ENCODE results near the gene KRT4. TPM values are rescaled to one million over a fixed set of nuclear protein-coding genes. Genes with fewer than 3 reads are reported as not detected.

The KRT4 gene
- total RNA-seq, 3 donors from 2014 or later (not counting 1 experiment from before 2014, with no cell fraction given): not detected

DNA sequence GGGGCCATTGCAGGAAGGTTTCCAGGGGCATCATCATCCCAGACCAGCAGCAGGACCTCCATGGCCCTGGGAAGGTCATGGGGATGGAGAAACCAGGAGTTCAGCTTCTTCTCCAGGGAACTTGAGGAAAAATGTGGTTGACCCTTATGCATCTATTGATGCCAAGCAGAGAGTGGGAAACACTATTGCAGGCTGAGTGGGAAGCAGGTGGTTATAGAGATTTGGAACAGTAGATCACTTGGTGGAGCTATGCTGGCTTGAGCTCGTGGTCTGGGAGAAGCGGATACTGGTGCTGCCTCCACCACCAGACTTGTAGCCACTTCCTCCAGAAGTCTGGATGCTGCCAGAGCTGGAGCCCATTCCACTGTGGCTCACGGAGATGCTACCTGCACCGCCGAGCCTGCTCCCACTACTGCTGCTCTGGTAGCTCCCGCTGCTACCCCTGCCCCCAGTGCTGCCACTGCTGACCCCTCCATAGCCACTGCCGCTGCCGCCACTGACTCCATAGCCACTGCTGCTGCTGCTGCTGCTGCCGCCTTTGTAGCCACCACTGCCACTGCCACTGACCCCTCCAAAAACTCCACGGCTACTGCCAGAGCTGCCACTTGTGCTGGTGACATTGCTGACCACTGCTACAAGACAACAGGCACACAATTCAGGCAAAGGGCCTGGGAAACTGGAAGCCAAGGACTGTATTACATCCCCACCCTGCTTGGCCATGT is 45.3 kb downstream of the KRT4 start:
- H3K4me1 ChIP-seq (ENCODE audit: control insufficient read depth, insufficient read depth, low read length): no peaks in the 10 kb centered on the region
- intact Hi-C loops (cut with micrococcal nuclease): no loop called here
- peaks cover 14% of the 10 kb centered on the region in 2 donors for H3K27me3 Mint-ChIP-seq (ENCODE audit: low read depth in 2 of 2)
- no peaks in the 10 kb centered on the region for H3K27me3 ChIP-seq (ENCODE audit: control insufficient read depth, insufficient read depth, low read length)
- no peaks in the 10 kb centered on the region for H3K9me3 Mint-ChIP-seq
- no peak overlapping the region for H3K4me3 ChIP-seq (ENCODE audit: low read length)
- no peak overlapping the region for H3K27ac Mint-ChIP-seq
- H3K4me1 Mint-ChIP-seq: peaks cover 0 to 4% of the 10 kb centered on the region in 2 donors
- TF ChIP-seq, protein P1, sequence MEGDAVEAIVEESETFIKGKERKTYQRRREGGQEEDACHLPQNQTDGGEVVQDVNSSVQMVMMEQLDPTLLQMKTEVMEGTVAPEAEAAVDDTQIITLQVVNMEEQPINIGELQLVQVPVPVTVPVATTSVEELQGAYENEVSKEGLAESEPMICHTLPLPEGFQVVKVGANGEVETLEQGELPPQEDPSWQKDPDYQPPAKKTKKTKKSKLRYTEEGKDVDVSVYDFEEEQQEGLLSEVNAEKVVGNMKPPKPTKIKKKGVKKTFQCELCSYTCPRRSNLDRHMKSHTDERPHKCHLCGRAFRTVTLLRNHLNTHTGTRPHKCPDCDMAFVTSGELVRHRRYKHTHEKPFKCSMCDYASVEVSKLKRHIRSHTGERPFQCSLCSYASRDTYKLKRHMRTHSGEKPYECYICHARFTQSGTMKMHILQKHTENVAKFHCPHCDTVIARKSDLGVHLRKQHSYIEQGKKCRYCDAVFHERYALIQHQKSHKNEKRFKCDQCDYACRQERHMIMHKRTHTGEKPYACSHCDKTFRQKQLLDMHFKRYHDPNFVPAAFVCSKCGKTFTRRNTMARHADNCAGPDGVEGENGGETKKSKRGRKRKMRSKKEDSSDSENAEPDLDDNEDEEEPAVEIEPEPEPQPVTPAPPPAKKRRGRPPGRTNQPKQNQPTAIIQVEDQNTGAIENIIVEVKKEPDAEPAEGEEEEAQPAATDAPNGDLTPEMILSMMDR (IDR thresholded peaks at IDR 0.05): no peak
- 88% methylated on average over 10 of the region's 10 CpGs for WGBS (ENCODE audit: insufficient coverage)
- DNase-seq (no peak), ATAC-seq (no peak)
- no peaks in the 10 kb centered on the region for H3K36me3 ChIP-seq (ENCODE audit: control insufficient read depth, insufficient read depth, low read length)
- no peaks in the 10 kb centered on the region for H3K36me3 Mint-ChIP-seq
- no peak overlapping the region for H3K27ac ChIP-seq (ENCODE audit: low read length)
- H3K9me3 ChIP-seq (ENCODE audit: control insufficient read depth, insufficient read depth, low read length): no peaks in the 10 kb centered on the region
- no peak overlapping the region for H3K4me3 Mint-ChIP-seq

DNA sequence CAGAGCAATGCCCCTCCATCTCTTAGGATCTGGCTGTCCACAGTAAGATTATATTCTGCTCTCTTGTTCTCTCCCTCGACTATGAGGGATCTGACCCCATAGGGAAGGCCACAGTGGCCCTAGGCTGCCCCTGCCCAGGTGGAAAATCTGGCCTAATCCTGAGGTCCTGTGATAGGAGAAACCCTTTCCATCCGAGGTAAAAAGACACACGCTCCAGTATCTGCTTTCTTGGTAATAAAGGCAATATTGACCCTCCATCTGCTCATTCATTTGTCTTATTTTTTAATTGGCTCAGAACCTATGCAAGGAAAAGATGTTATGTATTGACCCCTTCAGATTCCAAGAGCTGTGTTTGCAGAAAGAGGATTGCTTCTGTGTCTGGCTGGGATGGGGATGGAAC is 46.5 kb downstream of the KRT4 start:
- no peaks in the 10 kb centered on the region for H3K9me3 Mint-ChIP-seq
- H3K9me3 ChIP-seq (ENCODE audit: control insufficient read depth, insufficient read depth, low read length): no peaks in the 10 kb centered on the region
- no peaks in the 10 kb centered on the region for H3K36me3 ChIP-seq (ENCODE audit: control insufficient read depth, insufficient read depth, low read length)
- no peaks in the 10 kb centered on the region for H3K4me1 Mint-ChIP-seq
- H3K27me3 Mint-ChIP-seq (ENCODE audit: low read depth in 2 of 2): peaks cover 11 to 14% of the 10 kb centered on the region in 2 donors
- TF ChIP-seq, protein P1 (IDR thresholded peaks at IDR 0.05): no peak
- H3K4me1 ChIP-seq (ENCODE audit: control insufficient read depth, insufficient read depth, low read length): no peaks in the 10 kb centered on the region
- intact Hi-C loops (cut with micrococcal nuclease): no loop called here
- no peak overlapping the region for H3K4me3 ChIP-seq (ENCODE audit: low read length)
- H3K27ac Mint-ChIP-seq: no peak overlapping the region
- no peak overlapping the region for H3K4me3 Mint-ChIP-seq
- H3K36me3 Mint-ChIP-seq: no peaks in the 10 kb centered on the region
- DNase-seq (no peak), ATAC-seq (no peak)
- no peaks in the 10 kb centered on the region for H3K27me3 ChIP-seq (ENCODE audit: control insufficient read depth, insufficient read depth, low read length)
- H3K27ac ChIP-seq (ENCODE audit: low read length): no peak overlapping the region
- 82% methylated on average over 3 of the region's 3 CpGs for WGBS (ENCODE audit: insufficient coverage)

DNA sequence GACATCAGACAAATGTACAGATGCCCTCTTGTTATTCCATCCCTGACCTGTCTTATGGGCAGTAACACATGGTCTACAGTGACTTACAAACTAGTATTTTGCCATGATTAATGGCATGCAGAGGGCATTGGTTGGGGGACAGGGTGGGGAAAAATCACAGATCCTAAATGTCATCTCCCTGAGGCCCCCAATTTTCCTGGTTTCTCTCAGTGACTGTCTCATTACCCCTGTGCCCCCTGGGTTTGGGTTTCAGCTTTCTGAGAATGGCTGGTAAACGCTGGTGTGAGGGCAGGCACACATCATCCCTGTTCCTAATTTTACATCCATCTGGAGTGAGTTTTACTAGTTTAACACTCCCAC is 46.9 kb downstream of the KRT4 start:
- TF ChIP-seq, protein P1 (IDR thresholded peaks at IDR 0.05): no peak
- Histone ChIP-seq H3K4me3 (ENCODE audit: low read length) (no peak overlapping the region), H3K27ac (ENCODE audit: low read length) (no peak overlapping the region), H3K27me3 (ENCODE audit: control insufficient read depth, insufficient read depth, low read length) (no peaks in the 10 kb centered on the region), H3K4me1 (ENCODE audit: control insufficient read depth, insufficient read depth, low read length) (no peaks in the 10 kb centered on the region), H3K36me3 (ENCODE audit: control insufficient read depth, insufficient read depth, low read length) (no peaks in the 10 kb centered on the region), H3K9me3 (ENCODE audit: control insufficient read depth, insufficient read depth, low read length) (peaks cover 3% of the 10 kb centered on the region)
- ATAC-seq (no peak), DNase-seq (no peak)
- H3K9me3 Mint-ChIP-seq: no peaks in the 10 kb centered on the region
- intact Hi-C loops (cut with micrococcal nuclease): no loop called here
- H3K36me3 Mint-ChIP-seq: no peaks in the 10 kb centered on the region
- no peak overlapping the region for H3K4me3 Mint-ChIP-seq
- no peaks in the 10 kb centered on the region for H3K4me1 Mint-ChIP-seq
- peaks cover 11 to 13% of the 10 kb centered on the region in 2 donors for H3K27me3 Mint-ChIP-seq (ENCODE audit: low read depth in 2 of 2)
- WGBS (ENCODE audit: insufficient coverage): 86% methylated on average over 1 of the region's 1 CpG
- H3K27ac Mint-ChIP-seq: no peak overlapping the region

Data from natural killer cell (primary cell).